Measurements from ENCODE around the gene TMEM132D.

The TMEM132D gene

GRCh38 chr12:129605666-129606065, 298.2 kb downstream of the TMEM132D start:
- TF ChIP-seq, protein P1, sequence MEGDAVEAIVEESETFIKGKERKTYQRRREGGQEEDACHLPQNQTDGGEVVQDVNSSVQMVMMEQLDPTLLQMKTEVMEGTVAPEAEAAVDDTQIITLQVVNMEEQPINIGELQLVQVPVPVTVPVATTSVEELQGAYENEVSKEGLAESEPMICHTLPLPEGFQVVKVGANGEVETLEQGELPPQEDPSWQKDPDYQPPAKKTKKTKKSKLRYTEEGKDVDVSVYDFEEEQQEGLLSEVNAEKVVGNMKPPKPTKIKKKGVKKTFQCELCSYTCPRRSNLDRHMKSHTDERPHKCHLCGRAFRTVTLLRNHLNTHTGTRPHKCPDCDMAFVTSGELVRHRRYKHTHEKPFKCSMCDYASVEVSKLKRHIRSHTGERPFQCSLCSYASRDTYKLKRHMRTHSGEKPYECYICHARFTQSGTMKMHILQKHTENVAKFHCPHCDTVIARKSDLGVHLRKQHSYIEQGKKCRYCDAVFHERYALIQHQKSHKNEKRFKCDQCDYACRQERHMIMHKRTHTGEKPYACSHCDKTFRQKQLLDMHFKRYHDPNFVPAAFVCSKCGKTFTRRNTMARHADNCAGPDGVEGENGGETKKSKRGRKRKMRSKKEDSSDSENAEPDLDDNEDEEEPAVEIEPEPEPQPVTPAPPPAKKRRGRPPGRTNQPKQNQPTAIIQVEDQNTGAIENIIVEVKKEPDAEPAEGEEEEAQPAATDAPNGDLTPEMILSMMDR (IDR thresholded peaks at IDR 0.05; ENCODE audit: low read length): no peak
- no peak for TF ChIP-seq EZH2 (IDR thresholded peaks at IDR 0.05; ENCODE audit: borderline replicate concordance, low read length)
- Histone ChIP-seq H4K20me1 (ENCODE audit: insufficient read depth, low read length) (no peaks in the 10 kb centered on the region), H3K27ac (ENCODE audit: low read depth, low read length, poor library complexity, severe bottlenecking) (no peak overlapping the region), H2AFZ (ENCODE audit: low read length) (no peak overlapping the region), H3F3A (ENCODE audit: insufficient read depth, low read length) (no peaks in the 10 kb centered on the region), H3K9me3 (ENCODE audit: low read length) (no peaks in the 10 kb centered on the region), H3K27me3 (ENCODE audit: insufficient read depth, low read length) (no peaks in the 10 kb centered on the region), H3K36me3 (ENCODE audit: insufficient read depth, low read length) (no peaks in the 10 kb centered on the region), H3K9me2 (ENCODE audit: low read depth, low read length) (no peaks in the 10 kb centered on the region), H3K4me2 (ENCODE audit: low read length) (no peak overlapping the region), H3K4me3 (ENCODE audit: low read depth, low read length, poor library complexity, severe bottlenecking) (no peak overlapping the region), H3K79me2 (ENCODE audit: insufficient read depth, low read length) (no peaks in the 10 kb centered on the region), H3K4me1 (ENCODE audit: insufficient read depth, low read length, severe bottlenecking) (no peaks in the 10 kb centered on the region), H3K9ac (ENCODE audit: low read length) (no peak overlapping the region)

- Histone ChIP-seq H3K4me3 (ENCODE audit: low read depth, low read length, poor library complexity, severe bottlenecking) (no peak overlapping the region), H3K9me3 (ENCODE audit: low read length) (no peaks in the 10 kb centered on the region), H3K9ac (ENCODE audit: low read length) (no peak overlapping the region), H3K4me1 (ENCODE audit: insufficient read depth, low read length, severe bottlenecking) (no peaks in the 10 kb centered on the region), H3K36me3 (ENCODE audit: insufficient read depth, low read length) (no peaks in the 10 kb centered on the region), H3K27me3 (ENCODE audit: insufficient read depth, low read length) (no peaks in the 10 kb centered on the region), H2AFZ (ENCODE audit: low read length) (no peak overlapping the region), H3F3A (ENCODE audit: insufficient read depth, low read length) (no peaks in the 10 kb centered on the region), H3K4me2 (ENCODE audit: low read length) (no peak overlapping the region), H3K79me2 (ENCODE audit: insufficient read depth, low read length) (no peaks in the 10 kb centered on the region), H3K27ac (ENCODE audit: low read depth, low read length, poor library complexity, severe bottlenecking) (no peak overlapping the region), H4K20me1 (ENCODE audit: insufficient read depth, low read length) (no peaks in the 10 kb centered on the region), H3K9me2 (ENCODE audit: low read depth, low read length) (no peaks in the 10 kb centered on the region)
- no peak for TF ChIP-seq EZH2 (IDR thresholded peaks at IDR 0.05; ENCODE audit: borderline replicate concordance, low read length)
- TF ChIP-seq, protein P1 (IDR thresholded peaks at IDR 0.05; ENCODE audit: low read length): no peak
Measured at GRCh38 chr12:129604506-129604905, 299.3 kb downstream of the TMEM132D start.

DNA sequence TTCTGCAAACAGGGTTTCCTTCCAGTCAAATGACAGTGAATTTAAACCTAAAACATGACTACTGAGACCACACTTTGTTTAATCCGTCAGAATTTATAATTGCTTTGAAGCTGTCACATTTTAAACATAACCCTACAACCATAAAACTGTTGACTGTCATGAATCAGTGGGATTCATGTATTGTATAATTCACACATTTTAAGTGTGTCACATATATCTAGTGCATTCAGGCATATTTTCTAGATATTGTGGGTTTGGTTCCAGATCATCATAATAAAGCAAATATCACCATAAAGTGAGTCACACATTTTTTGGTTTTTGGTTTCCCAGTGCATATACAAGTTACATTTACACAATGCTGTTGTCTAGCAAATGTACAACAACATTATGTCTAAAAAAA, 304.4 kb downstream of the TMEM132D start:
- Histone ChIP-seq H3K9me3 (ENCODE audit: low read length) (no peaks in the 10 kb centered on the region), H3K4me3 (ENCODE audit: low read depth, low read length, poor library complexity, severe bottlenecking) (no peak overlapping the region), H4K20me1 (ENCODE audit: insufficient read depth, low read length) (no peaks in the 10 kb centered on the region), H3K27me3 (ENCODE audit: insufficient read depth, low read length) (no peaks in the 10 kb centered on the region), H3K79me2 (ENCODE audit: insufficient read depth, low read length) (no peaks in the 10 kb centered on the region), H2AFZ (ENCODE audit: low read length) (no peak overlapping the region), H3K9me2 (ENCODE audit: low read depth, low read length) (no peaks in the 10 kb centered on the region), H3K36me3 (ENCODE audit: insufficient read depth, low read length) (no peaks in the 10 kb centered on the region), H3K27ac (ENCODE audit: low read depth, low read length, poor library complexity, severe bottlenecking) (no peak overlapping the region), H3K4me2 (ENCODE audit: low read length) (no peak overlapping the region), H3F3A (ENCODE audit: insufficient read depth, low read length) (no peaks in the 10 kb centered on the region), H3K9ac (ENCODE audit: low read length) (no peak overlapping the region), H3K4me1 (ENCODE audit: insufficient read depth, low read length, severe bottlenecking) (no peaks in the 10 kb centered on the region)
- TF ChIP-seq EZH2 (IDR thresholded peaks at IDR 0.05; ENCODE audit: borderline replicate concordance, low read length): no peak
- TF ChIP-seq, protein P1 (IDR thresholded peaks at IDR 0.05; ENCODE audit: low read length): no peak
